Measurements from ENCODE around the gene SLC35G6.
"Not testable (repeated sequence)": the region's sequence is repeated elsewhere in the genome, so short reads cannot be mapped to it uniquely, and the experiment has no call there.

SLC35G6 gene

GRCh38 chr17:7479213-7480088 is 1.8 kb upstream of the SLC35G6 start, which contains the start of gene ZBTB4:
TSS of gene ZBTB4 (minus strand) at chr17:7479631. CDS start at chr17:7466801, 12,830 bp downstream.
- peak; percentile 66 for DNase-seq

GRCh38 chr17:7480089-7480384 is 1.2 kb upstream of the SLC35G6 start:
- no peak for DNase-seq

DNA sequence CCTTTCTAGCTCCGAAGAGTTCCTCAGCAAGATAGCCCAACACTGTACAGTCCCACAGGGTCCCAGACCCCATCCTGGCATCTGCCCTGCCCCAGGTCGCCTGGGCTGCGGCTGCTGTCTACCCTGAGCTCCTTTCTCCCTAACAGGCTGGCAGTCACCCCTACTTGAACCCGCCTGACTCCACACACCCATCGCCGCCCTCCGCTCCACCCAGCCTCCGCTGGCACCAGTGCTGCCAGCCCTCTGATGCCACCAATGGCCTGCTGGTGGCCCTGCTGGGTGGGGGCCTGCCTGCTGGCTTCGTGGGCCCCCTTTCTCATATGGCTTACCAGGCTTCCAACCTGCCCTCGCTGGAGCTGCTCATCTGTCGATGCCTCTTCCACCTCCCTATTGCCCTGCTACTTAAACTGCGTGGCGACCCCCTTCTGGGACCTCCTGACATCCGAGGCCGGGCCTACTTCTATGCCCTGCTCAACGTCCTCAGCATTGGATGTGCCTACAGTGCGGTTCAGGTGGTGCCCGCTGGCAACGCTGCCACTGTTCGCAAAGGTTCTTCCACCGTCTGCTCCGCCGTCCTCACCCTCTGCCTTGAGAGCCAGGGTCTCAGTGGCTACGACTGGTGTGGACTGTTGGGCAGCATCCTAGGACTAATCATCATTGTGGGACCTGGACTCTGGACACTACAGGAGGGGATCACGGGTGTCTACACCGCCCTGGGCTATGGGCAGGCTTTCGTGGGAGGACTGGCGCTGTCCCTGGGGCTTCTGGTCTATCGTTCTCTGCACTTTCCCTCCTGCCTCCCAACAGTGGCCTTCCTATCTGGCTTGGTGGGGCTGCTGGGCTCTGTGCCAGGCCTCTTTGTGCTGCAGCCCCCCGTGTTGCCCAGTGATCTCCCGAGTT is 846 bp downstream of the SLC35G6 start:
- DNase-seq: not testable (repeated sequence)

GRCh38 chr17:7482742-7483088 is 1.5 kb downstream of the SLC35G6 start:
- not testable (repeated sequence) for DNase-seq

- DNase-seq: peak; percentile 85
Measured at GRCh38 chr17:7483255-7484066, 2.2 kb downstream of the SLC35G6 start.

GRCh38 chr17:7484067-7484918 is 3.0 kb downstream of the SLC35G6 start, which contains the start of gene POLR2A:
TSS of gene POLR2A (plus strand) at chr17:7484366.
- DNase-seq: peak; percentile 98

DNA sequence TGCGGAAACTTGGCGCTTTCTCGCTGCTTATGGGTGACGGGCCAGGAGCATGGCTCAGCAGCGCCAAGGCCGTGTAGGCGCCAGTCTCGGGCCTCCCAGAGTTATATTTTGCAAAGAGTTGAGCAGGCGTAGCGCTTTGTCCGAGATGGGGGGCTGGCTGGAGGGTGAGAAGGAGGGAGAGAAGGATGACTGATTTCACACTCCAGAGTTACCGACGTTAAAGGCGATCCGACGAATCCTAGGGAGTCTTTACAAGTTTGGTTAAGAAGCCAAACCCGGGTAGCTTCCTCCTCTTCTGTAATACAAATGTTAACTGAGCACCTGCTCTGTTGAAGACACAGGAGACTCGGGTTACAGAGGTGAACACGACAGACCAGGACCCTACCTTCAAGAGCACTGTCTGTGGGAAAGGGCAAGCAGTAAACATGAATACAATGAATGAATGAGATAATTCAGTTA is 3.7 kb downstream of the SLC35G6 start:
- DNase-seq: no peak

GRCh38 chr17:7486181-7486580 is 4.9 kb downstream of the SLC35G6 start:
- DNase-seq: no peak

- no peak for DNase-seq
Measured at GRCh38 chr17:7490144-7490543, 8.9 kb downstream of the SLC35G6 start.

- no peak for DNase-seq
Measured at GRCh38 chr17:7491583-7491982, 10.3 kb downstream of the SLC35G6 start.

DNA sequence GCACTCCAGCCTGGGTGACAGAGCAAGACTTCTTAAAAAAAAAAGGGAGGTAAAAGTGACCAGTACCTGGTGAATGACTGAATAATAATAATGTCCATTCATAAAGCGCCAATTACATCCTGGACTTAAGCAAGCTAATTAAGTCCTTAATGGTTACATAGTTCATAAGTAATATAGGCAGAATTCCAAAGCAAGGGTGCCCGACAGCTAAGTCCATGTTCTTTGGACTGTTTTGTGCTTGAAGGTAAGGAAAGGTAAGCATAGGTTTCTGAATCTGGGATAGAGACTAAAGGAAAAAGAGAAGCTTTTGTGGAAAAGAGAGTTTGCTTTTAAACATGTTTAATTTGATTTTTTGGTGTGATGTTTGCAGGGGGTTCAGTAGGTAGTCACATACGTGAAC is 12.7 kb downstream of the SLC35G6 start:
- DNase-seq: no peak

DNA sequence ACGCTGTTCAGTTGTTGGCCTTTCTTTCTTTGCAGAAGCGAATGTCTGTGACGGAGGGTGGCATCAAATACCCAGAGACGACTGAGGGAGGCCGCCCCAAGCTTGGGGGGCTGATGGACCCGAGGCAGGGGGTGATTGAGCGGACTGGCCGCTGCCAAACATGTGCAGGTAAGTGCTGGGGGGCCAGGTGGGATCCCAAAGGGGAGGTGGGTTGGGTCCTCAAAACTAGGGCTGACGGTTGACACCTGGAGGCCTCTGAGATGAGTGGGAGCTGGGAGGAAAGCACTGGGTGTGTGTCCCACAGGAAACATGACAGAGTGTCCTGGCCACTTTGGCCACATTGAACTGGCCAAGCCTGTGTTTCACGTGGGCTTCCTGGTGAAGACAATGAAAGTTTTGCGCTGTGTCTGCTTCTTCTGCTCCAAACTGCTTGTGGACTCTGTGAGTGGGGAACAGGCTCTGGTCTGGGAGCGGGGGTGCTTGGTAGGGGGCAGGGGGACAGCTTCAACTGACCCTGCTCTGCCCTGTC is 14.7 kb downstream of the SLC35G6 start:
- DNase-seq: no peak

GRCh38 chr17:7496470-7497183 is 15.4 kb downstream of the SLC35G6 start:
- no peak for DNase-seq

DNA sequence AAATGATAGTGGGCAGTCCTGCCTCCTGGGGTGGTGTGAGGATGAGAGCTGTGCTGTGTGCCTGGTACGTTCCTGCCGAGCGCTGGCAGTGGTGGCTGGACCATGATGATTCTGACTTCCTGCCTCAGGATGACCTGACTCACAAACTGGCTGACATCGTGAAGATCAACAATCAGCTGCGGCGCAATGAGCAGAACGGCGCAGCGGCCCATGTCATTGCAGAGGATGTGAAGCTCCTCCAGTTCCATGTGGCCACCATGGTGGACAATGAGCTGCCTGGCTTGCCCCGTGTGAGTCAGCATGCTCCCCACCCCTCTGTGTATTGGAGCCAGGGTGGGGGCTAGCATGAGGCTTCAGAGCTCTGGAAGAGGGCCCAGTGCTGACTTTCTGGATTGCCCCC is 16.0 kb downstream of the SLC35G6 start:
- no peak for DNase-seq

DNA sequence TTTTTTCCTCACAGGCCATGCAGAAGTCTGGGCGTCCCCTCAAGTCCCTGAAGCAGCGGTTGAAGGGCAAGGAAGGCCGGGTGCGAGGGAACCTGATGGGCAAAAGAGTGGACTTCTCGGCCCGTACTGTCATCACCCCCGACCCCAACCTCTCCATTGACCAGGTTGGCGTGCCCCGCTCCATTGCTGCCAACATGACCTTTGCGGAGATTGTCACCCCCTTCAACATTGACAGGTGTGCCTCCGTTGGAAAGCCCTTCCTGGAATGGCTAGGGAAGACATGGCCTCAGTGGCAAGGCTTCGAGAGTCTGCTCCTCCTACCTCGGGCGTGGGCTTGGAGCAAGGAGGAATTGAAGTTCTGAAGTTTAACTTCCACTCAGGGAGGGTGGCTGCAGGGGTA is 16.4 kb downstream of the SLC35G6 start:
- DNase-seq: no peak

- no peak for DNase-seq
Measured at GRCh38 chr17:7499161-7499560, 17.9 kb downstream of the SLC35G6 start.

- no peak for DNase-seq
Measured at GRCh38 chr17:7501729-7502128, 20.5 kb downstream of the SLC35G6 start.

- no peak for DNase-seq
Measured at GRCh38 chr17:7502171-7502847, 21.1 kb downstream of the SLC35G6 start.

- no peak for DNase-seq
Measured at GRCh38 chr17:7502987-7503386, 21.7 kb downstream of the SLC35G6 start.

- DNase-seq: no peak
Measured at GRCh38 chr17:7503521-7503920, 22.3 kb downstream of the SLC35G6 start.

All from activated CD4-positive, CD25-positive, alpha-beta regulatory T cell treated with anti-CD3 and anti-CD28 coated beads, Interleukin-2, amount 50 U/mL, for 72 hours (primary cell).